Tibial artery (tissue), 4 donors: ENCODE measurements around the gene COL7A1.
A peak's percentile ranks its signal among the peaks of the same experiment; 100 is the strongest.

ENCODE experiments used
- DNase-seq, 2 donors: peaks; one replicate each; pipeline ENCODE4 v3.0.0-alpha.2; 2019
- H3K27ac ChIP-seq, 2 donors: fragments of 200-600 bp; sonication (generic) in 1 of 2; 1 replicate in 1 of 2; 2 replicates in 1 of 2; pipeline ENCODE4 v1.5.1; 2018 to 2019; ENCODE audit warnings: mild to moderate bottlenecking in 1 of 2
- H3K27me3 ChIP-seq, 2 donors: fragments of 200-600 bp; sonication (generic) in 1 of 2; one replicate each; pipeline versions ENCODE4 v1.5.1 to v1.6.0; 2016 to 2019
- H3K36me3 ChIP-seq, 3 donors: fragments of 200-600 bp; sonication (generic) in 2 of 3; one replicate each; pipeline ENCODE4 v1.5.1; 2016 to 2019; ENCODE audit warnings: mild to moderate bottlenecking in 2 of 3
- H3K4me1 ChIP-seq, 4 donors: fragments of 200-600 bp; sonication (generic) in 2 of 4; 1 replicate in 3 of 4; 2 replicates in 1 of 4; pipeline ENCODE4 v1.5.1; 2016 to 2019
- H3K4me3 ChIP-seq, 2 donors: fragments of 200-600 bp; sonication (generic) in 1 of 2; 1 replicate in 1 of 2; 2 replicates in 1 of 2; pipeline ENCODE4 v1.5.1; 2018 to 2019; ENCODE audit warnings: mild to moderate bottlenecking in 2 of 2
- H3K9me3 ChIP-seq, 3 donors: fragments of 200-600 bp; sonication (generic) in 1 of 3; one replicate each; pipeline ENCODE4 v1.5.1; 2016 to 2019
- intact Hi-C: fragments of 100-400 bp; cut with DNase I; formaldehyde crosslinking; loops from one replicate; pipeline ENCODE4 v1.15.0; 2023; ENCODE audit warnings: low total_unique reads
- TF ChIP-seq, protein P1 (sequence below), 2 experiments: fragments of 200-600 bp in 1 of 2; fragments of 450-650 bp in 1 of 2; IDR thresholded peaks; one replicate each; pipeline ENCODE4 v1.5.1; 2017 to 2019; ENCODE audit warnings: antibody characterized with exemption in 2 of 2, mild to moderate bottlenecking in 1 of 2, moderate library complexity in 1 of 2

Gene COL7A1

GRCh38 chr3:48597408-48597800, 2.3 kb upstream of the COL7A1 start:
- H3K9me3 ChIP-seq = no peaks in the 10 kb centered on the region
- H3K4me3 ChIP-seq = no peak overlapping the region
- DNase-seq = no peak
- H3K36me3 ChIP-seq = peaks cover 35 to 39% (median 36%) of the 10 kb centered on the region in 3 donors
- peak overlapping the region; percentile 84 to 90 for H3K27ac ChIP-seq
- intact Hi-C loops = no loop called here
- H3K4me1 ChIP-seq = peaks cover 7 to 72% (median 65%) of the 10 kb centered on the region in 4 donors
- H3K27me3 ChIP-seq = peaks cover 0 to 6% of the 10 kb centered on the region in 2 donors
- TF ChIP-seq, protein P1, sequence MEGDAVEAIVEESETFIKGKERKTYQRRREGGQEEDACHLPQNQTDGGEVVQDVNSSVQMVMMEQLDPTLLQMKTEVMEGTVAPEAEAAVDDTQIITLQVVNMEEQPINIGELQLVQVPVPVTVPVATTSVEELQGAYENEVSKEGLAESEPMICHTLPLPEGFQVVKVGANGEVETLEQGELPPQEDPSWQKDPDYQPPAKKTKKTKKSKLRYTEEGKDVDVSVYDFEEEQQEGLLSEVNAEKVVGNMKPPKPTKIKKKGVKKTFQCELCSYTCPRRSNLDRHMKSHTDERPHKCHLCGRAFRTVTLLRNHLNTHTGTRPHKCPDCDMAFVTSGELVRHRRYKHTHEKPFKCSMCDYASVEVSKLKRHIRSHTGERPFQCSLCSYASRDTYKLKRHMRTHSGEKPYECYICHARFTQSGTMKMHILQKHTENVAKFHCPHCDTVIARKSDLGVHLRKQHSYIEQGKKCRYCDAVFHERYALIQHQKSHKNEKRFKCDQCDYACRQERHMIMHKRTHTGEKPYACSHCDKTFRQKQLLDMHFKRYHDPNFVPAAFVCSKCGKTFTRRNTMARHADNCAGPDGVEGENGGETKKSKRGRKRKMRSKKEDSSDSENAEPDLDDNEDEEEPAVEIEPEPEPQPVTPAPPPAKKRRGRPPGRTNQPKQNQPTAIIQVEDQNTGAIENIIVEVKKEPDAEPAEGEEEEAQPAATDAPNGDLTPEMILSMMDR (IDR thresholded peaks at IDR 0.05) = no peak

GRCh38 chr3:48596676-48597407, 1.7 kb upstream of the COL7A1 start:
- Histone ChIP-seq H3K36me3 (peaks cover 29 to 34% (median 30%) of the 10 kb centered on the region in 3 donors), H3K4me1 (peaks cover 7 to 72% (median 65%) of the 10 kb centered on the region in 4 donors), H3K27ac (peak overlapping the region; percentile 84 to 90), H3K27me3 (peaks cover 0 to 6% of the 10 kb centered on the region in 2 donors), H3K9me3 (no peaks in the 10 kb centered on the region), H3K4me3 (no peak overlapping the region)
- DNase-seq = no peak
- TF ChIP-seq, protein P1 (IDR thresholded peaks at IDR 0.05) = no peak
- intact Hi-C loops = no loop called here

DNA sequence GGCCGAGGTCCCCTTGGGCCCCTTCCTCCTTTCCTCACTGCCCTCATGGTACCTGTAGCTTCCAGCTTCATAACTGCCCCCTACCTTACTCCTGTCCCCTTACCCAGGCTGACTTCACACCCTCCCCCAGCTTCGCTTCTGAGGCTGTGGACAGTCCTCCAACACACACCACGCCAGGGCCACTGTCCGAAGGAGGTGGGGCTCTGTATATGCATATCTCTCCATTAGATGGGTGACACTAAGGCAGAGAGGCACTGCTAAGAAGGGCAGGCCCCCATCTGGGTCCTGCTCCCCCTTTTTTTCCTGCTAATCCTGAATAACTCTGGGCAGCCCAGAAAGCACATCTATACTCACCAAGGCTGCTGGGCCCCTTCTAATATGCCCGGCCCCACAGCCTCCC, 1.0 kb upstream of the COL7A1 start:
- Histone ChIP-seq H3K9me3 (no peaks in the 10 kb centered on the region), H3K36me3 (peaks cover 22 to 27% (median 23%) of the 10 kb centered on the region in 3 donors), H3K4me1 (peaks cover 7 to 71% (median 65%) of the 10 kb centered on the region in 4 donors), H3K27me3 (peaks cover 0 to 6% of the 10 kb centered on the region in 2 donors), H3K4me3 (no peak overlapping the region), H3K27ac (peak overlapping the region; percentile 84 to 90)
- DNase-seq = no peak
- TF ChIP-seq, protein P1 (IDR thresholded peaks at IDR 0.05) = no peak
- intact Hi-C loops = no loop called here

DNA sequence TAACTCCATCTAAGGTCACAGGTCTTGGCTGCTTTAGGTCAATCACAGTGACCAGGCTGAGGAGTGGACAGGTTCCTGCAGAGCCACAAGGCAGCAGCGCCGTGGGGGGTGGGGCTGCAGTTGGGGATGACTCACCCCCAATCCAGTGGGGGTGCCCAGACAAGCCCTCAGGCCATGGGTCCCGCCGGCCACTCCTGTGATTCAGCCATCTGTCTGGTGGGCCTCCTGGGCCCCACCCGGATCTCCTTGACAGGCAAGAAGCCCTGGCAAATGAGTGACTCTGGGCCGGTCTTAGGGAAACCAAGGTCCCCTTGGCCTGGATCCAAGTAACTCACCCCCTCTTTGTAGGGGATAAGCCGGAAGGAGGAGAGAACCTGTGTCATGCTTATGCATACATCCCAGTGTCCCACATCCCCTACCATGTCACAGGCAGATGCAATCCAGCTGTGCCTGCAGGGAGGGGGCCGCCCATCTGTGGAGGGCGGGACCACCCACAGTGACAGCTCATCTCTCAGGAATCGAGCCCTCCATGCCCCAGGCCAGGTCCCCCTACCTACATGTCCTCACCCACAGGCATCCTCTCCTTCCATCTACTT, 495 bp upstream of the COL7A1 start:
- TF ChIP-seq, protein P1 (IDR thresholded peaks at IDR 0.05) = no peak
- Histone ChIP-seq H3K27ac (peak overlapping the region; percentile 84 to 90), H3K36me3 (peaks cover 17 to 22% (median 22%) of the 10 kb centered on the region in 3 donors), H3K27me3 (peaks cover 0 to 6% of the 10 kb centered on the region in 2 donors), H3K4me1 (peaks cover 7 to 66% (median 60%) of the 10 kb centered on the region in 4 donors), H3K9me3 (no peaks in the 10 kb centered on the region), H3K4me3 (peak overlapping the region; percentile 43 to 55)
- intact Hi-C loops = no loop called here
- DNase-seq = peak in 1 of 2 donors; percentile 84

- TF ChIP-seq, protein P1 (IDR thresholded peaks at IDR 0.05) = no peak
- H3K9me3 ChIP-seq = no peaks in the 10 kb centered on the region
- H3K4me3 ChIP-seq = peak overlapping the region; percentile 43 to 55
- intact Hi-C loops = loop anchor here (5.0 kb wide), 1 partner anchor 37 kb away; the partner anchor contains the start of gene PFKFB4
- no peak for DNase-seq
- peaks cover 6 to 20% (median 11%) of the 10 kb centered on the region in 3 donors for H3K36me3 ChIP-seq
- peaks cover 5 to 55% (median 49%) of the 10 kb centered on the region in 4 donors for H3K4me1 ChIP-seq
- H3K27ac ChIP-seq = peak overlapping the region in 1 of 2 donors; percentile 90
- H3K27me3 ChIP-seq = peaks cover 0 to 6% of the 10 kb centered on the region in 2 donors
Measured at GRCh38 chr3:48594417-48595049, 596 bp downstream of the COL7A1 start.
